IPS-20b (cell line): Measurements from ENCODE around the gene KRT222.
A peak's percentile ranks its signal among the peaks of the same experiment; 100 is the strongest.

ENCODE experiments used
- H3K27ac ChIP-seq: one replicate; pipeline ENCODE4 v1.5.1; 2013; ENCODE audit warnings: low read length
- H3K27me3 ChIP-seq: 2 replicates; pipeline ENCODE4 v1.6.1; 2013; ENCODE audit warnings: mild to moderate bottlenecking, low read length, inconsistent platforms; ENCODE audit not compliant: insufficient read depth
- H3K36me3 ChIP-seq: 2 replicates; pipeline ENCODE4 v1.6.1; 2013; ENCODE audit warnings: low read depth, mild to moderate bottlenecking, inconsistent platforms, low read length, moderate library complexity; ENCODE audit not compliant: insufficient read depth
- H3K4me1 ChIP-seq: 2 replicates; pipeline ENCODE4 v1.6.1; 2013; ENCODE audit warnings: mild to moderate bottlenecking, control low read depth, inconsistent platforms, low read length, moderate library complexity; ENCODE audit not compliant: insufficient read depth
- H3K4me3 ChIP-seq: 2 replicates; pipeline ENCODE4 v1.5.1; 2013; ENCODE audit warnings: mild to moderate bottlenecking, low read length, inconsistent platforms
- H3K9ac ChIP-seq: 2 replicates; pipeline ENCODE4 v1.6.1; 2013; ENCODE audit warnings: low read depth, mild to moderate bottlenecking, inconsistent platforms, low read length, moderate library complexity
- H3K9me3 ChIP-seq: 2 replicates; pipeline ENCODE4 v1.6.1; 2013; ENCODE audit warnings: mild to moderate bottlenecking, low read depth, low read length, inconsistent platforms; ENCODE audit not compliant: insufficient read depth

KRT222 gene

DNA sequence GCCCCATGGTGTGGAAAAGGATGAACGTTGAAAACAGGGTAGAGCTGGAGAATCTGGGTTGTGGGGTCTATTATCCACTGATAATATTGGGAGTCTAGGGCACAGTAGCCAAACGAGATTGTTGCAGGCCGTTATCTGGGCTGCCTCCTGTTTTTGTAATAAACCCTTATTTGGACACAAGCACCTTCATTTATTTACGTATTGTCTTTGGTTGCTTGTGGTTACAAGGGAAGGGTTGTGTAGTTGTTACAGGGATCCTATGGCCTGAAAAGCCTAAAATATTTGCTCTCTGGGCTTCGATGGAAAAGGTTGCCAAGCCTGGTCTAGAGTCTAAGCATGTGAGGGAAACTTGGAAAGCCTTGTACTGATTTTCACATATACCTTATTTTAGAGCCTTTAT is 13.0 kb downstream of the KRT222 start:
- Histone ChIP-seq H3K4me1 (peaks cover 4% of the 10 kb centered on the region; the same call in 1 of the 2 replicates), H3K27me3 (peaks cover 5% of the 10 kb centered on the region; the same call in 1 of the 2 replicates), H3K27ac (no peak overlapping the region), H3K9ac (no peak overlapping the region), H3K36me3 (no peaks in the 10 kb centered on the region), H3K9me3 (no peaks in the 10 kb centered on the region), H3K4me3 (no peak overlapping the region)

DNA sequence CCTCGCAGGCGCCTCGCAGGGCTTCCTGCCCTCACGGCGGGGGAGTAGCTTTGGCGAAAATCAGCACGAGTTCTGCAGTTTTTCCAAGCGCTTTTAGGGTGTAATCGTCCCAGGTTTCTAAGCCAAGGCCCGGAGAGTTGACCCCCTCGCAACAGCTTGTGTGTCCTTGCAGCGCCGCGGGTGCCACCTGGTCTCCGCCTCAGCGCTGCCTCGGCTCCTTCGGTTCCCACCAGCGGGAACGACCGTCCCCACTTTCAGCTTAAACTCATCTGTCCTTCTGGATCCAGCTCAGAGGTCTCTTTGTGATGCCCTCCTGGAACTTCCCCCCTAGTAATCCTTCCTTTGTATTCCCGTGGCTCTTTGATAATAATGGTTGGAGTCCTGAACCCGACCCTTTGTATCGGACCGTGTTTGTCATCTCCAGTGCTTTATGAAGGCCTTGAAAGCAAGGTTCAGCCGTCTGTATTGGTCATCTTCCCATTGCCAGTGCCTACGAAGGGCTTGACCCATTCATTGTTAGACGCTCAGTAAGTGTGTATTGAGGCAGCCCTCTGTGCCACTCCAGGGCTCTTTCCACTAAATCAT is 16.5 kb downstream of the KRT222 start:
- Histone ChIP-seq H3K27ac (peak overlapping the region; percentile 95), H3K36me3 (peaks cover 21% of the 10 kb centered on the region), H3K4me3 (peak overlapping the region; percentile 100), H3K9ac (peak overlapping the region; percentile 100), H3K4me1 (peaks cover 13% of the 10 kb centered on the region), H3K9me3 (no peaks in the 10 kb centered on the region), H3K27me3 (peaks cover 5% of the 10 kb centered on the region; the same call in 1 of the 2 replicates)

DNA sequence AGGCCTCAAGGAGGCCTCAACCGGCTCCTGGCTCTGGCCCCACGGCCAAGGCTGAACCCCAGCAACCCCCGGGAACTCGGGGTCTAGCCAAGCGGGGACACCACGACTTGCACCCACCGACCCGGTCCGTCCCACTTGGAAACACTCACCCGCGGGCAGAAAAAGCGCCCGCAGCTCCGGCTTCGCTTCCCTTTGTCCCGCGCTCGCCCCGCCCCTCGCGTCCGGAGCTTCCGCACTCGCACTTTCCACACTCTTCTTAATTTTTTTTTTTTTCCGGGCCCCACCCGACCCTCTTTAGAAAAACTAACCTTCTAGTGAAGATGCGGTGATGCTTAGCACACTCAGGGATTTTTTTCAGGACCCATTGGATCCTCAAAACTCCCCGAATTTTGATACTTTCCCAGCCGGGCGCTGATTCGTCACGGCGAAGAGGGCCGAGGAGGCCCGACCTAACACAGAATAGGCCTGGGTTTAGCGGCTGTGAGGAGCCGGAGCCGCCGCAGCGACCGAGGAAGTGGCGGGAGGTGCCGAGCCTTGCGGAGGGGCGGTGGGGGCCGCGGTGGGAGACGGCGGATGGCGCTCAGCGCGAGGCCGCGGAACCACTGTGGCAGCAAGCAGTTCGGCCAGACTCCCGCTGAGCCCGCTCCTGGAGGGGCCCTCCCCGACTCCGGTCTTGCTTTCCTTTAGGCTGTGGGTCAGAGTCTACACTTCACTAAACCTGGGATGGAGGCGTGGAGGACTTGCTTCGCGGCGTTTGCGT is 17.2 kb downstream of the KRT222 start, which contains the start of gene SMARCE1:
SMARCE1 (minus strand) TSS at position 195 of the 760 bp plus-strand sequence. CDS start 2,016 bp downstream, outside the sequence.
- peak within 1 kb of the TSS; percentile 100 for H3K9ac ChIP-seq
- H3K27me3 ChIP-seq: peaks cover 5% of the 10 kb centered on the region; the same call in 1 of the 2 replicates
- H3K4me3 ChIP-seq: peak within 1 kb of the TSS; percentile 100
- H3K27ac ChIP-seq: peak within 1 kb of the TSS; percentile 95
- peaks cover 27% of the 10 kb centered on the region for H3K36me3 ChIP-seq
- peaks cover 13% of the 10 kb centered on the region for H3K4me1 ChIP-seq
- no peaks in the 10 kb centered on the region for H3K9me3 ChIP-seq

DNA sequence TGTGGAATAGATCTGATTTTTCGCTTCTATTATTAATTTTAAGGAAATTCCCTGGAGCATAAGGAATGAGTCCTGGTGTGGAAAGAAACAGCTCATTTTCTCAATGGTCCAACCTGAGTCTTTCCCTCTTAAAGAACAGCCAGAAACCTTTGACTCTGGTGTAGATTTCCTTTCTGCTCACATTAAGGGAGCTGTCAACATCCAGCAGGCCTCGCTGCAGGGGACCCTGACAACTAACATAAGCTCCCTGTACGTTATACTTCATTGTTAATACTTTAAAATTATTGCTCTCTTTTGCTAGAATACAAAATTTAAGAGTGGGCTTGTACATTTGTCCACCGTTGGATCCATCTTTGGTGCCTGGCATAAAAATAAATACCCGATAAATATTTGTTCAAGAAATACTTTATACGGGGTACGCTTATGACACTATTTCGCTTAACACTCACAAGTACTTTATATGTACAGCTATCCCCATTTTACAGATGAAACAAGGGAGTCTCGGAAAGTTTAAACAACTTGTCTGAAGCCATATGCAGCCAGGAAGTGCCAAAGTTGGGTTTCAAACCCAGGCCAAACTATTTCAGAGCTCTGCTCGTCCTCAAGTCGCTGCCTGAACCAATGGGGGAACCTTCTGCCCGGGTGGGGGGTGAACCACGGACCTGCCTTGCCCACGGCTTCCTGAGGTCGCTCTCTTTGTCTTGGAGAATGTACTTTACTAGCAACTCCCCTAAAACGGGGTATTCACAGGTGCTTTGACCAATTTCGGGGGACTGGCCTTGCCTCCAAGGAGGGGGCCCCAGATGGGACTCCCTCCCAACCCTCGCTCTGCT is 18.0 kb downstream of the KRT222 start:
- H3K27me3 ChIP-seq: peaks cover 5% of the 10 kb centered on the region; the same call in 1 of the 2 replicates
- peaks cover 13% of the 10 kb centered on the region for H3K4me1 ChIP-seq
- peak overlapping the region; percentile 95 for H3K27ac ChIP-seq
- no peaks in the 10 kb centered on the region for H3K9me3 ChIP-seq
- H3K36me3 ChIP-seq: peaks cover 35% of the 10 kb centered on the region
- peak overlapping the region; percentile 100 for H3K4me3 ChIP-seq
- peak overlapping the region; percentile 100 for H3K9ac ChIP-seq

DNA sequence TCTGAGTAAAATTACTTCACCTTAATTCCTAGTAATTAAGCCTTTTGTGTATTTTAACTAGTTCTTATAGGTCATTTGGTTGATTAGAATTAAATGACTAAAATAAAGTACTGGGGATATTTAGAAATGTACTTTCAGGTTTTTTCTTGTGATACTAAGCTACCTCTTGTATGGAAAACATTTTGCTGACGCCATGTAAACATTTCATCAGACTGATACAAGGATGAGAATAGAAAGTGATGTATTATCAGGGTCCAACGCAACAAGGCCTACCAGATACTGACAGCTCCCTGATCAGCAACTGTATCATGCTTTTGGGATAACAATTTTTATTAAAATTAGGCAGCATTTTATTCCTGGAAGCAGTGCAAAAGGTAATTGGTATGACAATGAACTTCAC is 19.0 kb downstream of the KRT222 start:
- peaks cover 5% of the 10 kb centered on the region; the same call in 1 of the 2 replicates for H3K27me3 ChIP-seq
- H3K9ac ChIP-seq: no peak overlapping the region; the same call in 1 of the 2 replicates
- no peak overlapping the region for H3K27ac ChIP-seq
- peaks cover 13% of the 10 kb centered on the region for H3K4me1 ChIP-seq
- H3K36me3 ChIP-seq: peaks cover 46% of the 10 kb centered on the region
- no peaks in the 10 kb centered on the region for H3K9me3 ChIP-seq
- 0 out of 2 replicates have a peak overlapping the region, but pooled peaks have one; percentile 20 for H3K4me3 ChIP-seq

DNA sequence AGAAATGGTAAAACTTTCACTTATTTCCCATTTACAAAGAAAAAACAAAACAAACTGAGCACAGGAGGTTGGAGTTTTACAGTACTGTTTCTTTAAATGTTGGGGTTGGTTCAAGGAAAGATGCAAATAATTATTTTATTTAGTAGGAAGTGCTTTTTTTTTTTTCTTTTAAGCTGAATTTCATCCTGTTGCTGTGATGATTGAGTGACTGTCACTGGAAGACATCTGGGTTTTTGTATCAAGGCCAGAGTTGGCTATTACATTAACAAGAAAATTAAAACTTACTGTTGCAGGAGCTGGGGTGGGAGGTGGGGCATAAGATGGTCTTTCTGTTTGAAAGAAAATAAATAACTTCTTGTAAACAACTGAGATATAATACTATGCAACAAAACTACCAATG is 19.7 kb downstream of the KRT222 start:
- peaks cover 52% of the 10 kb centered on the region for H3K36me3 ChIP-seq
- peaks cover 5% of the 10 kb centered on the region; the same call in 1 of the 2 replicates for H3K27me3 ChIP-seq
- peaks cover 13% of the 10 kb centered on the region for H3K4me1 ChIP-seq
- no peak overlapping the region for H3K9ac ChIP-seq
- no peak overlapping the region for H3K4me3 ChIP-seq
- no peaks in the 10 kb centered on the region for H3K9me3 ChIP-seq
- no peak overlapping the region for H3K27ac ChIP-seq

DNA sequence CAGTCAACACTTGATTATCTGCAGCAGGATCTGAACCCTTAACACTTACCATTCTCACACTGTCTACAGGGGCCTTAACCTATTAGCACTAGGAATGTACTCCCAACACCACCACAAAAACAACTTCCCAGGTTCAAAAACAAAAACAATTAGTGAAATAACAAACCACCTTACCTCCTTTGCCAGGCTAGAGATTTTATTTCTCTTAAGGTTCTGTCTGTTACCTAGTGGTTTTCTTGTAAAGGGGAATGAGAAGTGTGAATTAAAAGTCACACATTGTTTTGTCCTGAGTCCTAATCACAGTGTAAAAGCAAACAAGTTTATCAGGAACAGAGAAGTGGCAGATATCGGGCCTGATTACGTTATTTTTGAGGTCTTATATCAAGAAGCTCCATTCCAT is 27.0 kb downstream of the KRT222 start:
- H3K9ac ChIP-seq: no peak overlapping the region
- H3K4me3 ChIP-seq: no peak overlapping the region
- H3K27me3 ChIP-seq: no peaks in the 10 kb centered on the region
- no peaks in the 10 kb centered on the region for H3K4me1 ChIP-seq
- peaks cover 99% of the 10 kb centered on the region for H3K36me3 ChIP-seq
- H3K9me3 ChIP-seq: no peaks in the 10 kb centered on the region
- no peak overlapping the region for H3K27ac ChIP-seq

DNA sequence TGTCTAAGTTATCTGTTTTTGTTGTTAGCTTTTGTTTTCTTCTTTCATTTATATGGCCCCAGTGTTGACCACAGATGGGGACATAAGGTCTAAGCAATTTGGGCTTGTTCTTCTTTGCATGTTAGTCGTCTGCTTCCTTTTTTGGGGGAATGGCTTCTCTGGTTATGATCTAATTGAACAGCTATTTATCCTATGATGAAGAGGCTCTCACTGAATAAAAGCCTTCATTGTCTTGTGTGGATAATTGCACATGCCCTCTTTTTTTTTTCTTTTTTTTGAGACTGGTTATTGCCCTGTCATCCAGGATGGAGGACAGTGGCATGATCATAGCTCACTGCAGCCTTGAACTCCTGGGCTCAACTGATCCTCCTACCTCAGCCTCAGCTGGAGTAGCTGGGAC is 31.1 kb downstream of the KRT222 start:
- H3K36me3 ChIP-seq: peaks cover 99% of the 10 kb centered on the region
- no peaks in the 10 kb centered on the region for H3K9me3 ChIP-seq
- no peak overlapping the region for H3K9ac ChIP-seq
- no peaks in the 10 kb centered on the region for H3K4me1 ChIP-seq
- H3K4me3 ChIP-seq: no peak overlapping the region
- no peak overlapping the region for H3K27ac ChIP-seq
- no peaks in the 10 kb centered on the region for H3K27me3 ChIP-seq

DNA sequence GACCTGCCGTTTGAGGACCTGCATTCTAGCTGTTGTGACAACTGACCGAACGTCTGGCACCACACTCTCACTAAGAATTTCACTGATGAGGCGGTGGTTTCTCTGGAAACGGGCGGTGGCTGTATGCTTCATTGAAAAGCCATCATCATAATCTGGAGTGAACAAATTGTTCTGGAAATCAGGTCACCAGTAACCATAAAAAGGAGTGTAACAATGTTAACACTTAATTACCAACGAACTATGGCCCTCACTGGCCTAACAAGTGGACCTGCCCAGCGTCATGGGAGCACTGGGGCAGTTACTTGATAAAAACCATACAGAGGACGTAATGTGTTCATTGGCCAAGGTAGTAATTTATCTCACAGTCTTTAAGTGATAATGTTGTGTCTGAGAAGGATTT is 32.8 kb downstream of the KRT222 start:
- no peaks in the 10 kb centered on the region for H3K9me3 ChIP-seq
- H3K9ac ChIP-seq: no peak overlapping the region
- H3K36me3 ChIP-seq: peaks cover 100% of the 10 kb centered on the region
- H3K27ac ChIP-seq: no peak overlapping the region
- no peaks in the 10 kb centered on the region for H3K27me3 ChIP-seq
- H3K4me3 ChIP-seq: no peak overlapping the region
- no peaks in the 10 kb centered on the region for H3K4me1 ChIP-seq

DNA sequence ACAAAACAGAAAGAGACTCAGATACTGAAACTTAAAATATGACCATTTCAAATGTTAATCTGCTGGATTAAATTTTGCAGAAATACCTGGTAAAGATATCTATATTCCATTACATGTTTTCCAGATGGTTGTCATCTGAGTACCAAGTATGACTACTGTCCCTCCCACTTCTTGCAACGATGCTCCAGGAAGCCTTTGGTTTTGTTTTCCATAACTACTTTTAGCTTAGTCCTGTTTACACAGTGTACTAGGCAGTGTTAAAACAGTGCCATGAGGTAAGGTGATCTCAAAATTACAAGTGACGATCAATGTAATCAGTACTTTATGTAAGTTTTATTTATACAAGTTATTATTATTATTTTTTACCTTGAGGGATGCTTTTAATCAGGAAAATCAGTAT is 35.1 kb downstream of the KRT222 start:
- Histone ChIP-seq H3K36me3 (peaks cover 80% of the 10 kb centered on the region), H3K4me3 (no peak overlapping the region), H3K27me3 (no peaks in the 10 kb centered on the region), H3K9me3 (no peaks in the 10 kb centered on the region), H3K27ac (no peak overlapping the region), H3K9ac (no peak overlapping the region), H3K4me1 (no peaks in the 10 kb centered on the region)

DNA sequence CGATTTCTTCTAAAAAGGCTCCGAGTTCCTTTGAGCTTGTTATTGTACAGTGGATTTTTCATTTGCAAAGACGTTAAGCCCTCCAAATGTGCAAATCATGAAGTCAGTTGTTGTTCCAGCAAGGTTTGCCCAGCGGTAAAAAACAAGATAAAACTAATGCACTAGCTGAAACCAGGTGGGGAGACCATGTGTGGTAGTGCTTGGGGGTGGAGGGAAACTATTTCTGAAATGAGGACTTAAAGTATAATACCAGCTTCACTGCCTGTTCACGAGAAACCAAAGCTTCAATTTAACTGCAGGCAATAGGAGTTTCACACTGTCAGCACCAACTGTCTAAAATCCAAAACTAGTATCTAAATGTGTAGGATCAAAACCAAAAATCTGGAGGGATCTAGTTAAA is 39.7 kb downstream of the KRT222 start:
- Histone ChIP-seq H3K36me3 (peaks cover 35% of the 10 kb centered on the region), H3K27ac (no peak overlapping the region), H3K27me3 (no peaks in the 10 kb centered on the region), H3K4me3 (no peak overlapping the region), H3K9me3 (no peaks in the 10 kb centered on the region), H3K4me1 (no peaks in the 10 kb centered on the region), H3K9ac (no peak overlapping the region)
